ENCODE data around the gene SGCE. TPM values are rescaled to one million over a fixed set of nuclear protein-coding genes. Genes with fewer than 3 reads are reported as not detected.

SGCE gene
- total RNA-seq, 1 donor from 2014 or later: 84.0 TPM

GRCh38 chr7:94666879-94667587, 11.1 kb upstream of the SGCE start:
- no peaks in the 10 kb centered on the region for H3K9me3 ChIP-seq
- DNase-seq (ENCODE audit: extremely low spot score in 2 of 2): no peak
- no peak overlapping the region for H3K4me3 ChIP-seq
- no peaks in the 10 kb centered on the region for H3K36me3 ChIP-seq
- no peaks in the 10 kb centered on the region for H3K4me1 ChIP-seq
- H3K27ac ChIP-seq: no peak overlapping the region
- no peak for TF ChIP-seq CTCF (IDR thresholded peaks at IDR 0.05)
- no peak for TF ChIP-seq POLR2AphosphoS5 (IDR thresholded peaks at IDR 0.05; ENCODE audit: insufficient read depth in 1 of 2, low read depth in 1 of 2)
- intact Hi-C loops (cut with DNase I): no loop called here
- no peaks in the 10 kb centered on the region for H3K27me3 ChIP-seq

GRCh38 chr7:94665426-94665825, 9.5 kb upstream of the SGCE start:
- DNase-seq (ENCODE audit: extremely low spot score in 2 of 2): no peak
- H3K27me3 ChIP-seq: no peaks in the 10 kb centered on the region
- H3K9me3 ChIP-seq: no peaks in the 10 kb centered on the region
- no peak overlapping the region for H3K27ac ChIP-seq
- TF ChIP-seq POLR2AphosphoS5 (IDR thresholded peaks at IDR 0.05; ENCODE audit: insufficient read depth in 1 of 2, low read depth in 1 of 2) (no peak), POLR2A (IDR thresholded peaks at IDR 0.05) (no peak), CTCF (IDR thresholded peaks at IDR 0.05) (no peak)
- no peaks in the 10 kb centered on the region for H3K4me1 ChIP-seq
- H3K4me3 ChIP-seq: no peak overlapping the region
- intact Hi-C loops (cut with DNase I): no loop called here
- H3K36me3 ChIP-seq: no peaks in the 10 kb centered on the region

GRCh38 chr7:94664023-94664422, 8.1 kb upstream of the SGCE start:
- Histone ChIP-seq H3K36me3 (no peaks in the 10 kb centered on the region), H3K27me3 (no peaks in the 10 kb centered on the region), H3K4me3 (no peak overlapping the region), H3K4me1 (no peaks in the 10 kb centered on the region), H3K27ac (no peak overlapping the region), H3K9me3 (no peaks in the 10 kb centered on the region)
- no peak for TF ChIP-seq CTCF (IDR thresholded peaks at IDR 0.05)
- no peak for TF ChIP-seq POLR2AphosphoS5 (IDR thresholded peaks at IDR 0.05; ENCODE audit: insufficient read depth in 1 of 2, low read depth in 1 of 2)
- TF ChIP-seq POLR2A (IDR thresholded peaks at IDR 0.05): no peak
- DNase-seq (ENCODE audit: extremely low spot score in 2 of 2): no peak
- intact Hi-C loops (cut with DNase I): no loop called here

- DNase-seq (ENCODE audit: extremely low spot score in 2 of 2): no peak
- no peaks in the 10 kb centered on the region for H3K9me3 ChIP-seq
- H3K4me3 ChIP-seq: no peak overlapping the region
- intact Hi-C loops (cut with DNase I): no loop called here
- no peaks in the 10 kb centered on the region for H3K36me3 ChIP-seq
- TF ChIP-seq CTCF (IDR thresholded peaks at IDR 0.05) (no peak), POLR2AphosphoS5 (IDR thresholded peaks at IDR 0.05; ENCODE audit: insufficient read depth in 1 of 2, low read depth in 1 of 2) (no peak), POLR2A (IDR thresholded peaks at IDR 0.05) (no peak)
- no peaks in the 10 kb centered on the region for H3K4me1 ChIP-seq
- no peaks in the 10 kb centered on the region for H3K27me3 ChIP-seq
- no peak overlapping the region for H3K27ac ChIP-seq
Observed at GRCh38 chr7:94662548-94662947, 6.6 kb upstream of the SGCE start.

- no peak overlapping the region for H3K27ac ChIP-seq
- no peak overlapping the region for H3K4me3 ChIP-seq
- peaks cover 8% of the 10 kb centered on the region for H3K4me1 ChIP-seq
- no peaks in the 10 kb centered on the region for H3K36me3 ChIP-seq
- no peaks in the 10 kb centered on the region for H3K27me3 ChIP-seq
- intact Hi-C loops (cut with DNase I): no loop called here
- no peak for DNase-seq (ENCODE audit: extremely low spot score in 2 of 2)
- TF ChIP-seq POLR2AphosphoS5 (IDR thresholded peaks at IDR 0.05; ENCODE audit: insufficient read depth in 1 of 2, low read depth in 1 of 2) (no peak), CTCF (IDR thresholded peaks at IDR 0.05) (no peak)
- no peaks in the 10 kb centered on the region for H3K9me3 ChIP-seq
Observed at GRCh38 chr7:94660006-94660405, 4.1 kb upstream of the SGCE start.

All from vagina (tissue), 2 donors.